Gastrocnemius medialis (tissue), 4 donors: ENCODE results near the gene P3R3URF. TPM values are rescaled to one million over a fixed set of nuclear protein-coding genes. Genes with fewer than 3 reads are reported as not detected.

ENCODE experiments used
- ATAC-seq, 2 donors: fragments of 150-250 bp; one replicate each; pipeline ENCODE4 v1.9.1; 2016
- DNase-seq, 2 donors: peaks; one replicate each; pipeline ENCODE4 v3.0.0-alpha.2; 2019
- H3K27ac ChIP-seq, 4 donors: fragments of 200-600 bp; sonication (generic); 1 replicate in 1 of 4; 2 replicates in 3 of 4; pipeline ENCODE4 v1.5.1; 2016 to 2018; ENCODE audit warnings: mild to moderate bottlenecking in 2 of 4, moderate library complexity in 1 of 4
- H3K27me3 ChIP-seq, 3 donors: fragments of 200-600 bp; sonication (generic) in 2 of 3; 1 replicate in 1 of 3; 2 replicates in 2 of 3; pipeline versions ENCODE4 v1.5.1 to v1.6.0; 2016 to 2019; ENCODE audit warnings: mild to moderate bottlenecking in 1 of 3, moderate library complexity in 1 of 3
- H3K36me3 ChIP-seq, 2 donors: fragments of 200-600 bp; sonication (generic) in 1 of 2; one replicate each; pipeline ENCODE4 v1.5.1; 2017 to 2018
- H3K4me1 ChIP-seq, 2 donors: fragments of 200-600 bp; sonication (generic) in 1 of 2; one replicate each; pipeline ENCODE4 v1.5.1; 2016 to 2017; ENCODE audit warnings: mild to moderate bottlenecking in 2 of 2
- H3K4me3 ChIP-seq, 4 donors: fragments of 200-600 bp; sonication (generic) in 3 of 4; 1 replicate in 1 of 4; 2 replicates in 3 of 4; pipeline ENCODE4 v1.5.1; 2016 to 2019; ENCODE audit warnings: mild to moderate bottlenecking in 2 of 4
- H3K9me3 ChIP-seq, 3 donors: fragments of 200-600 bp; sonication (generic) in 2 of 3; 1 replicate in 1 of 3; 2 replicates in 2 of 3; pipeline ENCODE4 v1.5.1; 2016 to 2019
- CTCF ChIP-seq, 5 experiments: fragments of 450-650 bp in 3 of 5; fragments of 200-600 bp in 2 of 5; sonication (generic) in 2 of 5; IDR thresholded peaks in 4 of 5; conservative IDR thresholded peaks in 1 of 5; 1 replicate in 4 of 5; 2 replicates in 1 of 5; pipeline ENCODE4 v1.5.1; 2016 to 2019; ENCODE audit warnings: antibody characterized with exemption in 5 of 5, mild to moderate bottlenecking in 3 of 5, moderate library complexity in 3 of 5
- POLR2A ChIP-seq, 2 donors: fragments of 450-650 bp; IDR thresholded peaks; one replicate each; pipeline ENCODE4 v1.6.1; 2017; ENCODE audit warnings: antibody characterized with exemption in 2 of 2, mild to moderate bottlenecking in 2 of 2, moderate library complexity in 2 of 2
- in situ Hi-C, 4 donors: fragments of 200-750 bp; cut with MboI; loops; one replicate each; pipeline versions ENCODE4 v1.15.0 to v1.8.0; 2017; ENCODE audit warnings: low sequenced_read_pairs in 4 of 4
- intact Hi-C: fragments of 100-400 bp; cut with DNase I; formaldehyde crosslinking; loops from one replicate; pipeline ENCODE4 v1.15.1; 2023; ENCODE audit warnings: low total_unique reads
- total RNA-seq, 4 donors: library from RNA; depleted of rRNA; stranded (reverse); fragments of >200 nt; gene quantifications; one replicate each; pipeline versions ENCODE4 v1.1.0 to v1.2.3, GENCODE V29; 2016

Gene P3R3URF
- total RNA-seq, 4 donors from 2014 or later: not detected

- ATAC-seq (peak; percentile 0 to 3), DNase-seq (peak in 1 of 2 donors; percentile 22)
- H3K36me3 ChIP-seq: no peaks in the 10 kb centered on the region
- peak overlapping the region; percentile 76 to 95 (median 84) for H3K4me3 ChIP-seq
- H3K27me3 ChIP-seq: peaks cover 0 to 10% (median 6%) of the 10 kb centered on the region in 3 donors
- no peaks in the 10 kb centered on the region for H3K9me3 ChIP-seq
- H3K4me1 ChIP-seq: peaks cover 39 to 48% of the 10 kb centered on the region in 2 donors
- intact Hi-C loops (loop anchor here (2.0 to 10.0 kb wide), 6 partner anchors 43 to 547 kb away; partner anchors contain the start of genes GPBP1L1, MAST2, NASP and TMEM69), in situ Hi-C loops (no loop called here)
- H3K27ac ChIP-seq: peak overlapping the region; percentile 96 to 99 (median 98)
- TF ChIP-seq POLR2A (IDR thresholded peaks at IDR 0.05) (no peak), CTCF (IDR thresholded peaks at IDR 0.05 in 4 of 5, conservative IDR thresholded peaks at IDR 0.05 in 1 of 5) (no peak)
These were observed 44.4 kb downstream of the P3R3URF start for GRCh38 chr1:46131712-46132528.

GRCh38 chr1:46131093-46131492 is 45.2 kb downstream of the P3R3URF start:
- H3K9me3 ChIP-seq: no peaks in the 10 kb centered on the region
- peak overlapping the region; percentile 96 to 99 (median 98) for H3K27ac ChIP-seq
- no peaks in the 10 kb centered on the region for H3K36me3 ChIP-seq
- in situ Hi-C loops: no loop called here
- no peak for ATAC-seq
- peaks cover 0 to 10% (median 6%) of the 10 kb centered on the region in 3 donors for H3K27me3 ChIP-seq
- intact Hi-C loops: loop anchor here (5.0 to 10.0 kb wide), 4 partner anchors 94 to 546 kb away; partner anchors contain the start of genes GPBP1L1, MAST2, NASP and TMEM69
- H3K4me3 ChIP-seq: peak overlapping the region; percentile 76 to 95 (median 84)
- no peak for DNase-seq
- H3K4me1 ChIP-seq: peaks cover 39 to 48% of the 10 kb centered on the region in 2 donors
- TF ChIP-seq POLR2A (IDR thresholded peaks at IDR 0.05) (no peak), CTCF (IDR thresholded peaks at IDR 0.05 in 4 of 5, conservative IDR thresholded peaks at IDR 0.05 in 1 of 5) (no peak)

GRCh38 chr1:46130606-46131005 is 45.7 kb downstream of the P3R3URF start:
- no peak for DNase-seq
- H3K27me3 ChIP-seq: peaks cover 0 to 10% (median 6%) of the 10 kb centered on the region in 3 donors
- H3K9me3 ChIP-seq: no peaks in the 10 kb centered on the region
- no peaks in the 10 kb centered on the region for H3K36me3 ChIP-seq
- intact Hi-C loops (loop anchor here (5.0 to 10.0 kb wide), 4 partner anchors 93 to 546 kb away; partner anchors contain the start of genes GPBP1L1, MAST2, NASP and TMEM69), in situ Hi-C loops (no loop called here)
- H3K4me1 ChIP-seq: peaks cover 38 to 45% of the 10 kb centered on the region in 2 donors
- ATAC-seq: no peak
- no peak for TF ChIP-seq POLR2A (IDR thresholded peaks at IDR 0.05)
- TF ChIP-seq CTCF (IDR thresholded peaks at IDR 0.05 in 4 of 5, conservative IDR thresholded peaks at IDR 0.05 in 1 of 5): no peak
- H3K4me3 ChIP-seq: peak overlapping the region; percentile 76 to 95 (median 84)
- peak overlapping the region; percentile 96 to 99 (median 98) for H3K27ac ChIP-seq

- peaks cover 34 to 40% of the 10 kb centered on the region in 2 donors for H3K4me1 ChIP-seq
- DNase-seq: no peak
- peak overlapping the region; percentile 76 to 95 (median 84) for H3K4me3 ChIP-seq
- intact Hi-C loops (loop anchor here (5.0 to 10.0 kb wide), 4 partner anchors 93 to 545 kb away; partner anchors contain the start of genes GPBP1L1, MAST2, NASP and TMEM69), in situ Hi-C loops (no loop called here)
- peaks cover 0 to 10% (median 6%) of the 10 kb centered on the region in 3 donors for H3K27me3 ChIP-seq
- no peak for ATAC-seq
- H3K27ac ChIP-seq: peak overlapping the region in 3 of 4 donors; percentile 96 to 99 (median 98)
- H3K36me3 ChIP-seq: no peaks in the 10 kb centered on the region
- TF ChIP-seq POLR2A (IDR thresholded peaks at IDR 0.05) (no peak), CTCF (IDR thresholded peaks at IDR 0.05 in 4 of 5, conservative IDR thresholded peaks at IDR 0.05 in 1 of 5) (no peak)
- no peaks in the 10 kb centered on the region for H3K9me3 ChIP-seq
These were observed 46.2 kb downstream of the P3R3URF start for GRCh38 chr1:46130121-46130520.
